Stimulated activated CD8-positive, alpha-beta memory T cell treated with anti-CD3 and anti-CD28 coated beads, Interleukin-7, amount 100 ng/mL, for 1 hour (primary cell): Measurements from ENCODE around the gene MOV10L1.
"Not testable (repeated sequence)": the region's sequence is repeated elsewhere in the genome, so short reads cannot be mapped to it uniquely, and the experiment has no call there.

Experiments used
- DNase-seq, 2 donors: peaks; one replicate each; pipeline ENCODE4 v3.0.0-alpha.2; 2020; ENCODE audit warnings: low read depth in 2 of 2

Gene MOV10L1

DNA sequence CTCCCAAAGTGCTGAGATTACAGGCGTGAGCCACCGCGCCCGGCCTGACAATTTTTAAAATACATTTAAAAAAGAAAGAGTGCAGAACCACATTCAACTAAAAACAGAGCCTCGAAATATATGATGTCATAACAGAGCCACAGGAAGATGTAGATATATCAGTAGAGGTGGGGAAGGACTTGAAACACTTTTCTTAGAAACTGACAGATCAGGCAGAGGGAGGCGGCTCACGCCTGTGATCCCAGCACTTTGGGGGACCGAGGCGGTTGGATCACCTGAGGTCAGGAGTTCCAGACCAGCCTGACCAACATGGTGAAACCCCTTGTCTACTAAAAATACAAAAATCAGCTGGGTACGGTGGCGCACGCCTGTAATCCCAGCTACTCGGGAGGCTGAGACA, 11.6 kb upstream of the MOV10L1 start:
- no peak for DNase-seq

DNA sequence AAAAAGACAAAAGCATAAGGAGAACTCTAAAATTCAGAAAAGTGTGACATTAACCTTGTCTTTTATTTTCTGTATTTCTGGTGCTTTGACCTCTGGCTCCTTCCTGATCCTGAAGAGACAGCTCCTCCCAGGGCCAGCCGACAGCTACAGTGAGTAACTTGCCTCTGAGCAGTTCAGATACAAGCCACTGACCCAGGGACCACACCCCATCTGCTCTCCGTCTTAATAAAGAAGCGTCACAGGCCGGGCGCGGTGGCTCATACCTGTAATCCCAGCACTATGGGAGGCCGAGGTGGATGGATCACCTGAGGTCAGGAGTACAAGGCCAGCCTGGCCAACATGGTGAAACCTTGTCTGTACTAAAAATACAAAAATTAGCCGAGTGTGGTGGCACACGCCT, 11.0 kb upstream of the MOV10L1 start:
- DNase-seq: no peak

- DNase-seq: no peak
Measured at GRCh38 chr22:50080077-50080465, 9.7 kb upstream of the MOV10L1 start.

DNA sequence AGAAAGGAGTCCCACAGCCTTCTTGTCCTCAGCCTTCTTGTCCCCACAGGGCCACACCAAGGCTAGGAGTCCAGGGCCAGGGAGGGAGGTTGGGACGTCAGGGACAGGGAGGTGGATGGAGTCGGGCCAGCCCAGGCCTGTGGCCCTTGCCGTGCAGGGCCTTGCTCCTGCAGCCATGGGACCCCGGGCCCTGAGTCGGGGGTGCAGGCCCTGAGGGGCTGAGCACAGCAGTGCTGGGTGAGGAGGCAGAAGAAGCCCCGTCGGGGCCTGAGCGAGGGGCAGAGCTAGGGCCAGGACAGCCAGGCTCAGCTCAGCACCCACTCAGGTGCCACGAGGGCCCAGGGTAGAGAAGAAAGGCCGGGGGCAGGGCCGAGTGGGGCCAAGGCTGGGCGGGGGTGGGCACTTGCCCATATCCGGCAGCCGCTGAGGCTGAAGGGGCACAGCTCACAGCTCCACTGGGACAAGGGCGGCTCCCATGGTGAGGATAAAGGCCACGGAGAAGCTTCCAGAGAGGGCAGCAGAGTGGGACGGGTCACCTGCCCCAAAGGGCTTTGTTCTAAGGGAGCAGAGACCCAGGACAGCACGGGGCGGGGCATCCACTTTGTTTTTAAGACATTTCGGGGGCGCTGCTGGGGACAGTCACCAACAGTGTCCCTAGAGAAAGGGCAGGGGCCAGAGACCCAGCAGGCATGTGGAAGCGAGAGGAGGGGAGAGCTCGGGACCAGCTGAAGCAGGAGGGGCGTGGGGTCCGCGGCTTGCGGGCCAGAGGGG, 8.2 kb upstream of the MOV10L1 start:
- no peak for DNase-seq

GRCh38 chr22:50082197-50082715, 7.5 kb upstream of the MOV10L1 start:
- no peak for DNase-seq

- no peak for DNase-seq
Measured at GRCh38 chr22:50082961-50083461, 6.8 kb upstream of the MOV10L1 start.

- no peak for DNase-seq
Measured at GRCh38 chr22:50083462-50084079, 6.2 kb upstream of the MOV10L1 start.

DNA sequence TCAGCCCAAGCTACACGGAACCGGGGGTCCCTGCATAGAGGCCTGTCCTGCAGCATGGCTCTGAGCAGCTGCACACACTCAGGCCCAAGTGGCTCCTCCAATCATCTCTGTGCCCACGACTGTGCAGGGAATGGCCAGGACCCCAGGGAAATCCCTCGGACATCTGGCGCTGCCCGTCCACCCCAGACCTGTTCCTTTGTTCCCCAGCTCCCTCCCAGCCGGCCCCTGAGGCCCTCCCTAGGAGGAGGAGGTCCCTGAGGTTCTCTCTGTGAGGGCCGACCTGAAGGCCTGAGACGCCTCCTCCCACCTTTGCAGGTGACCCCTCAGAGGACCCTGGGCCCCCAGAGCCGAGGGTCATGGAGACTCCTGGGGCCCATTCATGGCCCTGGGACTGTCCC, 5.7 kb upstream of the MOV10L1 start:
- DNase-seq: no peak

DNA sequence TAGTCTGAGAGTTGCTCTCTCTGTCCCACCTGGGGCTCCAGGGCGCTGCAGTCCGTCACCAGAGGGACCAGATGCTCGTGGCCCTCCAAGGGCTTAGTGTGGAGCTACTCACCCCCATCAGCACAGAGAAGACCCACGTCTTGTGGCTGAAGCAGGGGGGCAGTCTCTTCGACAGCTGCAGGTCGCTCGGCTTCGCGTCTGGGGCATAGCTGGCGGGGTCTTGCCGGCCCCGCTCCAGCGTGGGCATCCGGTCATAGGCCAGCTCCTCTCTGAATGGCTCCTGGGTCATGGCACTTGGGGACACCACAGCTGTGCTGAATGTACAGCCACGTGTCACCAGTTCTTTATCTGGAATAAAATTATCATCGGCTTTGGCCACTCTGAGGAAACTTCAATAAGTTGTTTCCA, 5.2 kb upstream of the MOV10L1 start:
- no peak for DNase-seq

DNA sequence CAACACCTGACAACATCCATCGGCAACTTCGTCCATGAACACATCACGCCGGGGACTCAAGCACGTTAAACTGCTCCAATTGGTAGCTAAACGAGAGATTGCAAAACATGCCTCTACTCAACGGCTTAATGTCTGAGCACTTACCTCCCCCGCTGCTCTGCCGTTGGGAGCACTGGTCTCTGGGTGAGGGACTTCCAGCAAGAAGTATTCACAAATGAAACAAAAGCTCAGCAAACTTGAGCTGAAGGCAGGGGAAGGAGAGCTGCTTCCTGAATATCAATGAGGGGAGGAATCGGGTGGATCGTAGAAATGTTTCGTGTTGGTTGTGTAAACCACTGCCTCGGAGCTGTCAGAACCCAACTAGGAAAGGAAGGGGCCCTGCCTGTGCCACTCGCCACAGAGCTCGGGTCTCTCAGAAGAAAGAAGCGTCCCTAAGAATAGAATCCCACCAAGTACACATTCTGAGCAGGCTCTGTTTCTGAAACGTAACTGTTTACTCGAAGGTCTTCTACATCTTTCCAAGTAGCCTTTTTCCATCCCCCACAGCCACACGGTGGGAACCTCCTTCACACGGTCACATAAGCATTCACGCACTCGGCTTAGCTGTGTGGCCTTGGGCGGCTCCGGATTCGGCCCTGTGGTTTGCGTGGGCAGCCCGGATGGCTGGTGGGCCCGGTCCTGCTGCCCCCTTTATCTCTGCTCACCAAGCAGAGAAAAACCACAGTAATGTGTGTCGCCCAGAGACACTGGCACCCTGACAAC, 4.4 kb upstream of the MOV10L1 start, which contains the start of gene MLC1:
Gene MLC1, minus strand, starts transcription at position 216 of the 762 bp plus-strand sequence. CDS start 524 bp downstream, outside the sequence.
- no peak for DNase-seq

DNA sequence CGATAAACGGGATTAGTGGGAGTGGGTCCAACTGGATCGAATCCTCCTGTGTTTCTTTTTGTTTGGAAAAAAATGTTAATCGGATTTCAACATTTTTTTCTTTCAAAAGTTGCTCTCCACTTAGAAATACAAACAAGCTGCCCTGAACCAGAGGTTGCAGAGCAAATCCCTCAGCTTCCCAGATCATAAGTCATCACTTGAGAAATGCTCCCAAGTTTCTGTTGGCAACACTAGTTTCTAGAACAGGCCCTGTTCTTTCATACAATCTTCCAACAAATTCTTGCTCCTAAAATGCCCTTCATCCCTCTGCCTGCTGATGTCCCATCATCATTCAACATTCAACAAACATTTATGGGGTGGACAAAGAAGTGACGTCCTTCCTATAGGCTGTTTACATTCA, 3.3 kb upstream of the MOV10L1 start:
- no peak for DNase-seq

- DNase-seq: not testable (repeated sequence)
Measured at GRCh38 chr22:50086975-50087374, 2.8 kb upstream of the MOV10L1 start.

- no peak for DNase-seq
Measured at GRCh38 chr22:50087646-50088045, 2.2 kb upstream of the MOV10L1 start.

DNA sequence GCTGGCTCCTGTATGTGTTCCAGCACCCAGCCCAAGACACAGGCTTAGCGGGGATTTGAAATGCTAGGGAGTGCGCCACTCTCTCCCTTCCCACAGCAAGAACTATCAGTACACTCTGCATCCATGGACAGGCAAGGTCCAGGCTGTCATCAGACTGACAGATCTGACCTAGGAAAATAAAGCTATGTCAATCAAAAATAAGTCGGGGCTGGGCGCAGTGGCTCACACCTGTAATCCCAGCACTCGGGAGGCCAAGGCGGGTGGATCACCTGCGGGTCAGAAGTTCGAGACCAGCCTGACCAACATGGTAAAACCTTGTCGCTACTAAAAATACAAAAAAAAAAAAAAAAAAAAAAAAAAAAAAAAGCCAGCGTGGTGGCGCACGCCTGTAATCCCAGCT, 1.7 kb upstream of the MOV10L1 start:
- no peak for DNase-seq

DNA sequence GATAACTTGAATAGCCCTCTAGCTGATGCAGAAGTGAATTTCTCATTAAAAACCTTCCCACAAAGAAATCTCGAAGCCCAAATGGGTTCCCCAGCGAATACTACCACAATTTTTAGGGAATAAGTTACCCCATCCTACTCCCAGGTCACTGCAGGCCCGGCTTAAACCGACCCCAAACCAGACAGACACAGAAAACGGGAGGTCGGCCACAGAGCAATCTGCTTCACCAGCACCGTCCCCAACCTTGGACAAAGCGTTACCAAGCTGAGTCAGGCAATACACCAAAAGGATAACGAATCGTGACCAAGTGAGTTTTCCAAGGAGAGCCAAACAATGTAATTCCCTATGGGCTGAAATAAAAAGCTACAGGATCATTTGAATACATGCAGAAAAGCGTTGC, 575 bp upstream of the MOV10L1 start:
- no peak for DNase-seq

DNA sequence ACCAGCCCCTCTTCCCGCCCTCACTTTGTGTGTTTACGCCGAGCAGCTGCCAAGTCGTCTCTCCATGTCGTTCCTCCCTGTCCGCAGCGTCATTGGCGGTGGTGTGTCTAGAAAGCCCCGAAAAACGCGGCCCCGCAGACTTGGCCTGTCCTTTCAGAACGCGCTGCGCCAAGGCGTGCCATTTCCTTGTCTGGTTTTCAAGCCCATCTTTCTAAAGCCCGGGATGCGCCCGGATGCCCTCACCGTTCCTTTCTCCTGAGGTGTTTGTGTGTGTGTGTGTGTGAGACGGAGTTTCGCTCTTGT, 557 bp downstream of the MOV10L1 start:
- no peak for DNase-seq

DNA sequence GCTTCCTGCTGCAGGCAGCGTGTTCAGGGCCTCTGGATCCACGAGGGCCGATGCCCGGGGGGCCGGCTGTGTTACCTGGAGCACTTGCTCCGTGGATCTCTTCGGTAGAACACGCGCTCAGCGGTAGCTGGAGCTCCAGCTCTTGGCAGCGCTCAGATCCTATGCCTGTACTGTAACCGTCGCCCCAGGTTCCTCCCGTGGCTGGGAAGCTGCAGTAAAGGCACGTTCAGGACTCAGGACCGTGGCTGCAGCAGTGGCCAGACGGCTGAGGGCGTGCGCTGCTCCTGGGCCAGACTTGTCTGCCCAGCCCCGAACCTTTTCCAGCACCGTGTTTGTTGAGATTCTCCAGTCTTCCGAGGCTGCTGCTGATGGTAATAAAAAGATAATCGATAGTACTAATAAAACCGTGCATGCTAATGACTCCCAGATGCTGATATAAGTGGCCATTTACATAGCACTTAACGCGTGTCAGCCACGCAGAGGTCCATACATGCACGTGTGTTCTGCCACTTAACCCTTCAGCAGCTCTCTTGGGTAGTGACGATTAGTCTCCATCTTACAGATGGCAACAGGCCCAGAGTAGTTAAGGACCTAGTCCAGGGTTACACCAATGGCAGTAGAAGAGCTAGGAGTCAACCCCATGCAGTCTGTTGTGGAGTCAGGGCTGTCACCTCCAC, 1.4 kb downstream of the MOV10L1 start:
- no peak for DNase-seq

DNA sequence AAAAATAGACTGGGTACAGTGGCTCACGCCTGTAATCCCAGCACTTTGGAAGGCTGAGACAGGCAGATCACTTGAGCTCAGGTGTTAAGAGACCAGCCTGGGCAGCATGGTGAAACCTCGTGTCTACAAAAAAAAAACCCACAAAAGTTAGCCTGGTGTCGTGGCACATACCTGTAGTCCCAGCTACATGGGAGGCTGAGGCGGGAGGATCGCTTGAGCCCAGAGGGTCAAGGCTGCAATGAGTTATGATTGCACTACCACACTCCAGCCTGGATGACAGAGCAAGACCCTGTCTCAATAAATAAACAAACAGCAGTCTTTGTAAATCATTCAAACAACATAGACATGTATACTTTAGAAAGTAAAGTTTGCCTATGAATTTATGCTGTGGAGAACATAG, 2.5 kb downstream of the MOV10L1 start:
- no peak for DNase-seq

DNA sequence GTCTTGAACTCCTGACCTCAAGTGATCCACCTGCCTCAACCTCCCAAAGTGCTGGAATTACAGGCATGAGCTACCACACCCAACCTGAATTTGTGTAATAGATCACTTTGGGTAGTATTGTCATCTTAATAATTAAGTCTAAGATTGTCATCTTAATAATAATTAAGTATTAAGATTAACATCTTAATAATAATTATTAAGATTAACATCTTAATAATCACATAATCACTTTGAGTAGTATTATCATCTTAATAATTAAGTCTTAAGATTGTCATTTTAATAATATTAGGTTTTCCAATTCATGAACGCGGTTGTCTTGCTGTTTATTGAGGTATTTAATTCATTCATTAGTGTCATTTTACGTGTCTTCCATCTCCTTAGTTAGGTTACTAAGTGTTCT, 8.2 kb downstream of the MOV10L1 start:
- no peak for DNase-seq

DNA sequence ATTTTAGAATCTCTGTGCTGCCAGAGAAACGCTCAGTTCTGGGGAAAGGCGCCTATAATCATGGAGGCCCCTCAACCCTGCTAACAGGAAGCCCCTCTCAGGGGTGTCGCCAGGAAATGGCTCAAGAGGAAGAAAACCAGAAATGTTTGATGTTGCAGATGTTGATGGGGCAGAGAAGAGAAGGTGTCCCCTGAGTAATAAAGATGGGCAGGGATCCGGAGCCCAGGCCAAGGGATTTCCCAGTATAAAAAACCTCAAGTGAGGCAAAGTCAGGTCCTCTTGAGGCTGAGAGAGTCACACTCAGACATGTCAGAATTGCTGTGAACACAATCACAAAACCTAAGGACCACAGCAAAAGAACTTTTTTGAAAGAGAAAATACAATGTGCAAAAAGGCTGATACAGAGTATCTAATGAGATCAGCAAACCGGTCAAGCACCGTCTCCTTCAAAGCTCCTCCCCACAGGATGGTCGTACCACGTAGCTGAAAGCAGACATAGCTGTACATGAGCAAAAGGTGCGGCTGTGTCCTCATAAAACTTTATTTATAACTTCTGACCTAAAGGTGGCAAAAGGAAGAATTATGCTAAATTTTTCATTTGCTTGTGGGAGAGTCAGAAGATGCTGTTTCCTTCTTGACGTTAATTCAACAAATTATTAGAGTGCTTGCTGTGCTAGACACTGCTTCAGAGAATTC, 12.2 kb downstream of the MOV10L1 start:
- DNase-seq: no peak

DNA sequence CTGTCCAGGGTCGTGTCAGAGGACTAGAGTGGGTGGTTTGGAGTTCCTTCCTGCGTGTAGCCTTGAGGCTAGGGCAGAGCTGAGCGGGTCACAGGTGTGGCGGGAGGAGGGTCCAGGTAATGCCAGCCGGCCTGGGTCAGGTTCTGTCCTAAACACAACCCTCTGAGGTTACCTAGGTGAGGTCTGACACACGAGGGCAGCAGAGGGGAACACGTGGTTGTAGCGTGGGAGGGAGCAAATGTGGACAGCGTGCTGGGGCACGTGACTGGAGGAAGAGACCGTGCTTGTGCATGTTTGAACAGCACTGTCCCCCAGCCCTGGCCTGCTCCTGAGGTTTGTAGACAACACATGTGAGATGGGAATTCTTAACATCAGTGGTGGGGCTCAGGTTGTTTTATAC, 13.1 kb downstream of the MOV10L1 start:
- DNase-seq: no peak
